Endothelial cell of umbilical vein (primary cell): ENCODE data around the gene PRR19. TPM values are rescaled to one million over a fixed set of nuclear protein-coding genes. Genes with fewer than 3 reads are reported as not detected.

Source experiments
- BruUV-seq: library from RNA; stranded (reverse); fragments of 400-500 nt; replicated peaks from 2 replicates; lab custom pipeline; 2021; lab: Mats Ljungman, UMichigan
- CTCF ChIA-PET: fragments of 300-600, 350-600 bp; sonication (Branson Sonifier 250); formaldehyde crosslinking; loops from one replicate; lab custom pipeline; 2021; ENCODE audit warnings: antibody characterized with exemption, inconsistent platforms; lab: Charles Lee
- POLR2A ChIA-PET: fragments of 300-600, 350-600 bp; sonication (Branson Sonifier 250); formaldehyde crosslinking; loops from one replicate; lab custom pipeline; 2021; ENCODE audit warnings: antibody characterized with exemption, inconsistent platforms; lab: Charles Lee
- DNase-seq: peaks from one replicate; pipeline ENCODE4 v3.0.0-alpha.2; 2011; ENCODE audit warnings: low read depth, low spot score
- FAIRE-seq: peaks from 2 replicates; lab custom pipeline; 2011; peaks lifted over from hg19 to GRCh38; lab: Jason Lieb, UNC
- H2AFZ ChIP-seq: 2 replicates; pipeline ENCODE4 v1.6.0; 2012; ENCODE audit warnings: low read depth, low read length, control low read depth, inconsistent platforms
- H3K27ac ChIP-seq: 2 replicates; pipeline ENCODE4 v1.5.1; 2011; ENCODE audit warnings: low read depth, mild to moderate bottlenecking, control low read depth, low read length, moderate library complexity; ENCODE audit not compliant: insufficient read depth
- H3K27me3 ChIP-seq, 2 experiments: 2 replicates each; pipeline versions ENCODE4 v1.6.0 to v1.6.1; 2011; ENCODE audit warnings: low read length in 2 of 2, mixed read lengths in 1 of 2; ENCODE audit not compliant: control insufficient read depth in 2 of 2, insufficient read depth in 2 of 2
- H3K36me3 ChIP-seq, 2 experiments: 2 replicates in 1 of 2; 3 replicates in 1 of 2; pipeline ENCODE4 v1.5.1; 2011; ENCODE audit warnings: low read length in 2 of 2, mild to moderate bottlenecking in 1 of 2, moderate library complexity in 1 of 2; ENCODE audit not compliant: control insufficient read depth in 2 of 2, insufficient read depth in 2 of 2; ENCODE audit errors: extremely low read depth in 1 of 2
- H3K4me1 ChIP-seq: 3 replicates; pipeline ENCODE4 v1.5.1; 2011; ENCODE audit warnings: mild to moderate bottlenecking, low read length; ENCODE audit not compliant: control insufficient read depth, insufficient read depth; ENCODE audit errors: extremely low read depth
- H3K4me2 ChIP-seq: 2 replicates; pipeline ENCODE4 v1.6.1; 2011; ENCODE audit warnings: low read length, control low read depth, mixed read lengths; ENCODE audit not compliant: insufficient read depth
- H3K4me3 ChIP-seq, 3 experiments: fragments of 200-600 bp in 1 of 3; sonication (generic), shearing (Covaris generic) in 1 of 3; replicated peaks in 1 of 3; 2 replicates each; pipeline ENCODE4 v1.5.1; 2011 to 2016; ENCODE audit warnings: control low read depth in 3 of 3, low read length in 3 of 3, mild to moderate bottlenecking in 2 of 3, inconsistent platforms in 1 of 3, low read depth in 1 of 3, moderate library complexity in 1 of 3; ENCODE audit not compliant: insufficient read depth in 1 of 3
- H3K79me2 ChIP-seq: 2 replicates; pipeline ENCODE4 v1.6.0; 2012; ENCODE audit warnings: low read length, inconsistent platforms; ENCODE audit not compliant: control insufficient read depth, insufficient read depth
- H3K9ac ChIP-seq: replicated peaks from 2 replicates; pipeline ENCODE3; 2011; ENCODE audit warnings: low read length, control low read depth; ENCODE audit not compliant: insufficient read depth; ENCODE audit errors: extremely low read depth
- H3K9me1 ChIP-seq: replicated peaks from 3 replicates; pipeline ENCODE4 v1.6.0; 2011; ENCODE audit warnings: mild to moderate bottlenecking, low read length; ENCODE audit not compliant: control insufficient read depth, insufficient read depth; ENCODE audit errors: extremely low read depth
- H3K9me3 ChIP-seq: replicated peaks from 2 replicates; pipeline ENCODE4 v1.5.1; 2012; ENCODE audit warnings: low read length, inconsistent platforms; ENCODE audit not compliant: control insufficient read depth, insufficient read depth
- H4K20me1 ChIP-seq: replicated peaks from 2 replicates; pipeline ENCODE3; 2011; ENCODE audit warnings: mild to moderate bottlenecking, low read length; ENCODE audit not compliant: control insufficient read depth, insufficient read depth; ENCODE audit errors: extremely low read depth
- CTCF ChIP-seq, 2 donors: IDR thresholded peaks; 1 replicate in 1 of 2; 2 replicates in 1 of 2; pipeline ENCODE4 v1.5.1; 2011; ENCODE audit warnings: low read length in 2 of 2, mild to moderate bottlenecking in 2 of 2, moderate library complexity in 2 of 2, control low read depth in 1 of 2, inconsistent platforms in 1 of 2, low read depth in 1 of 2; ENCODE audit not compliant: insufficient read depth in 1 of 2; ENCODE audit errors: extremely low read depth in 1 of 2
- EZH2 ChIP-seq: IDR thresholded peaks from 2 replicates; pipeline ENCODE4 v1.6.1; 2012; ENCODE audit warnings: borderline replicate concordance, low read depth, mild to moderate bottlenecking, moderate library complexity, low read length, inconsistent platforms; ENCODE audit not compliant: severe bottlenecking
- FOS ChIP-seq: IDR thresholded peaks from 2 replicates; pipeline ENCODE4 v1.6.1; 2011; ENCODE audit warnings: mild to moderate bottlenecking, low read length, moderate library complexity, borderline replicate concordance; ENCODE audit not compliant: insufficient read depth
- GATA2 ChIP-seq: IDR thresholded peaks from 2 replicates; pipeline ENCODE4 v1.7.0; 2011; ENCODE audit warnings: low read depth, mild to moderate bottlenecking, moderate library complexity, mixed read lengths, low read length; ENCODE audit not compliant: insufficient read length, insufficient read depth
- JUN ChIP-seq: IDR thresholded peaks from 2 replicates; pipeline ENCODE4 v1.6.1; 2011; ENCODE audit warnings: borderline replicate concordance, low read depth; ENCODE audit not compliant: insufficient read length, insufficient read depth
- MAX ChIP-seq: IDR thresholded peaks from 2 replicates; pipeline ENCODE4 v1.6.1; 2011; ENCODE audit not compliant: insufficient read depth, insufficient read length
- MYC ChIP-seq: IDR thresholded peaks from one replicate; pipeline ENCODE4 v1.6.1; 2011; ENCODE audit warnings: mild to moderate bottlenecking, low read depth, low read length
- POLR2A ChIP-seq: IDR thresholded peaks from 2 replicates; pipeline ENCODE4 v1.6.1; 2012; ENCODE audit warnings: low read depth, mild to moderate bottlenecking, control low read depth, low read length
- POLR2AphosphoS5 ChIP-seq: IDR thresholded peaks from 2 replicates; pipeline ENCODE4 v1.6.1; 2012; ENCODE audit warnings: low read depth, mild to moderate bottlenecking, control low read depth, low read length, moderate library complexity; ENCODE audit not compliant: insufficient read depth
- dilution Hi-C: fragments of 300-500 bp; cut with MboI; formaldehyde crosslinking; loops from one replicate; pipeline ENCODE4 v1.15.0; 2019; ENCODE audit warnings: low sequenced_read_pairs; ENCODE audit not compliant: extremely low pct_ligation_motif_present
- intact Hi-C: fragments of 100-400 bp; cut with micrococcal nuclease; formaldehyde crosslinking; loops from one replicate; pipeline ENCODE4 v1.10.0; 2022
- polyA plus RNA-seq, 4 experiments: library from polyadenylated mRNA; depleted of rRNA in 3 of 4; stranded (reverse) in 3 of 4; unstranded in 1 of 4; fragments of >200 nt; gene quantifications; 2 replicates each; pipeline versions ENCODE4 v1.2.1 to v1.2.3, GENCODE V29; 2011 to 2012; ENCODE audit warnings: missing spikeins in 1 of 4
- total RNA-seq: library from RNA; stranded (reverse); gene quantifications from 2 replicates; pipeline ENCODE4 v1.2.3, GENCODE V29; 2021

PRR19 gene
- total and polyA plus RNA-seq, 2 donors (not counting 3 experiments of a cell fraction or from before 2014, with no cell fraction given): 1.0 to 1.4 TPM

GRCh38 chr19:42271861-42272534 lies 29.9 kb upstream of the PRR19 start:
- intact Hi-C loops (no loop called here), dilution Hi-C loops (no loop called here)
- no peaks in the 10 kb centered on the region for H3K27me3 ChIP-seq
- TF ChIP-seq POLR2A (no peak), JUN (no peak), POLR2AphosphoS5 (no peak), FOS (no peak), GATA2 (no peak), MYC (no peak), MAX (no peak), CTCF (IDR thresholded peaks at IDR 0.05; ENCODE audit: extremely low read depth in 1 of 2, insufficient read depth in 1 of 2, low read depth in 1 of 2, low read length in 2 of 2) (no peak), EZH2 (no peak)
- peaks cover 12 to 28% of the 10 kb centered on the region in 2 experiments for H3K36me3 ChIP-seq
- H3K9me3 ChIP-seq: no peaks in the 10 kb centered on the region
- H4K20me1 ChIP-seq: no peaks in the 10 kb centered on the region
- no peak overlapping the region for H3K4me3 ChIP-seq
- no peak overlapping the region for H2AFZ ChIP-seq
- no peaks in the 10 kb centered on the region for H3K9me1 ChIP-seq
- H3K27ac ChIP-seq: no peak overlapping the region
- H3K4me2 ChIP-seq: no peak overlapping the region
- ChIA-PET POLR2A (no interaction called here), CTCF (interaction anchor here (2.1 to 3.6 kb wide), 2 partner anchors 8 to 25 kb away, joined by 23 to 24 read pairs; no protein-coding TSS in a partner anchor)
- DNase-seq (no peak), FAIRE-seq (no peak)
- peaks cover 27% of the 10 kb centered on the region for H3K4me1 ChIP-seq
- BruUV-seq: no TSS peak
- no peak overlapping the region for H3K9ac ChIP-seq
- peaks cover 44% of the 10 kb centered on the region for H3K79me2 ChIP-seq
